Measurements from ENCODE around the gene LPP.

Gene LPP

DNA sequence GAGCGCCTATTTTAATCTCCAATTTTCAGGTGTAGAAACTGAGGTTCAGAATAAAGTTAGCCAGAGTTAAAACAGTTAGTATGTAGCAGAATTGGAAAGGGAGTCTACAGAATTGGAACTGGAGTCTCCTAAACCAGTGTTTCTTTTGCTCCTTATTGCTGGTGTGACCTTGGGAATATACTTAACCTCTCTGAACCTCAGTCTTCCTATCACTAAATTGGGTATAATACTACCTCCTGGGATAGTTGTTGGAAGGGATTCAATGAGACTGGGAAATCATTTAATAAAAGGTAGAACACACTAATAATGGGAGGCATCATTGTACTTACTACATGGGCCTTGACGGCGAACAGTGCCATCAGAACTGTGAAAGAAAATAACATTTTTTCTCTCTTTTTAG, 55.1 kb downstream of the LPP start:
- TF ChIP-seq, protein P1, sequence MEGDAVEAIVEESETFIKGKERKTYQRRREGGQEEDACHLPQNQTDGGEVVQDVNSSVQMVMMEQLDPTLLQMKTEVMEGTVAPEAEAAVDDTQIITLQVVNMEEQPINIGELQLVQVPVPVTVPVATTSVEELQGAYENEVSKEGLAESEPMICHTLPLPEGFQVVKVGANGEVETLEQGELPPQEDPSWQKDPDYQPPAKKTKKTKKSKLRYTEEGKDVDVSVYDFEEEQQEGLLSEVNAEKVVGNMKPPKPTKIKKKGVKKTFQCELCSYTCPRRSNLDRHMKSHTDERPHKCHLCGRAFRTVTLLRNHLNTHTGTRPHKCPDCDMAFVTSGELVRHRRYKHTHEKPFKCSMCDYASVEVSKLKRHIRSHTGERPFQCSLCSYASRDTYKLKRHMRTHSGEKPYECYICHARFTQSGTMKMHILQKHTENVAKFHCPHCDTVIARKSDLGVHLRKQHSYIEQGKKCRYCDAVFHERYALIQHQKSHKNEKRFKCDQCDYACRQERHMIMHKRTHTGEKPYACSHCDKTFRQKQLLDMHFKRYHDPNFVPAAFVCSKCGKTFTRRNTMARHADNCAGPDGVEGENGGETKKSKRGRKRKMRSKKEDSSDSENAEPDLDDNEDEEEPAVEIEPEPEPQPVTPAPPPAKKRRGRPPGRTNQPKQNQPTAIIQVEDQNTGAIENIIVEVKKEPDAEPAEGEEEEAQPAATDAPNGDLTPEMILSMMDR (IDR thresholded peaks at IDR 0.05; ENCODE audit: control extremely low read depth, extremely low read depth, low read depth, missing control alignments), result no peak
- ChIA-PET CTCF (no interaction called here), POLR2A (no interaction called here)
- DNase-seq (ENCODE audit: extremely low spot score), result no peak

DNA sequence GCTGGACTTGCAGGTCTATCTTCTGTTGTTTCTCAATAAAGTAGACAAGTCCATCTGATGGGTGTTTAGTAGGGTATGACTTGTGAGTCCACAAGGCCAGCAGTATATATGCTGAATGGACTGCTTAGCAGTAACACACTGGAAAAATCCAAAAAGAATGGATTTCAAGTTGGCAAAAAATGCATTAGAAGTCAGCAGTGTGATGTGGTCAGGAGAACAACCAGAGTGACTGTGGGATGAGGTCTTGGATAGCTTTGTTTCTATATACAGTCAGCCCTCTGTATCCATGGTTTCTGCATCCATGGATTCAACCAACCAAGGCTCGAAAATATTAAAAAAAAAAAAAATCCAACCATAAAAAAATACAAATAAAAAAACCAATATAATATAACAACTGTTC, 55.8 kb downstream of the LPP start:
- DNase-seq (ENCODE audit: extremely low spot score), result no peak
- TF ChIP-seq, protein P1 (IDR thresholded peaks at IDR 0.05; ENCODE audit: control extremely low read depth, extremely low read depth, low read depth, missing control alignments), result no peak
- ChIA-PET CTCF (no interaction called here), POLR2A (no interaction called here)

DNA sequence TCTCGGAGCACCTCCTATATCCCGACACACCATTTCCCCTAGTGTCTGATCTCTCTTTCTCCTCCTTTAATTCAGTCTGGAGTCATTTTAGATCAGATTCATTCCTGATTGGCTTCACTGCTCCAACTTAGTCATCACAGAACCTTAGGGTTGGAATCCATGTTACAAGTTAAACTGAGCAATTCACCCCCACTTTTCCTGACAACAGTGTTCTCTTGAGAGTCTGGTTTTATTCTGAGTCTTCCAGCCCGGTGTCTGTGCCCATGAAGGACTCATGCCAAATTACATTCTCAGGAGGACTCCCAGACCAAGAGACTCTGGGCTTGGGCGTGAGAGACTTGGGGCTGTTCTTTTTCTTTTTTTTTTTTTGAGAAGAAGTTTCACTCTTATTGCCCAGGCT, 57.5 kb downstream of the LPP start:
- ChIA-PET CTCF (interaction anchor here (1.3 kb wide), 1 partner anchor 10 kb away, joined by 3 read pairs; no protein-coding TSS in a partner anchor), POLR2A (no interaction called here)
- DNase-seq (ENCODE audit: extremely low spot score), result no peak
- TF ChIP-seq, protein P1 (IDR thresholded peaks at IDR 0.05; ENCODE audit: control extremely low read depth, extremely low read depth, low read depth, missing control alignments), result no peak

DNA sequence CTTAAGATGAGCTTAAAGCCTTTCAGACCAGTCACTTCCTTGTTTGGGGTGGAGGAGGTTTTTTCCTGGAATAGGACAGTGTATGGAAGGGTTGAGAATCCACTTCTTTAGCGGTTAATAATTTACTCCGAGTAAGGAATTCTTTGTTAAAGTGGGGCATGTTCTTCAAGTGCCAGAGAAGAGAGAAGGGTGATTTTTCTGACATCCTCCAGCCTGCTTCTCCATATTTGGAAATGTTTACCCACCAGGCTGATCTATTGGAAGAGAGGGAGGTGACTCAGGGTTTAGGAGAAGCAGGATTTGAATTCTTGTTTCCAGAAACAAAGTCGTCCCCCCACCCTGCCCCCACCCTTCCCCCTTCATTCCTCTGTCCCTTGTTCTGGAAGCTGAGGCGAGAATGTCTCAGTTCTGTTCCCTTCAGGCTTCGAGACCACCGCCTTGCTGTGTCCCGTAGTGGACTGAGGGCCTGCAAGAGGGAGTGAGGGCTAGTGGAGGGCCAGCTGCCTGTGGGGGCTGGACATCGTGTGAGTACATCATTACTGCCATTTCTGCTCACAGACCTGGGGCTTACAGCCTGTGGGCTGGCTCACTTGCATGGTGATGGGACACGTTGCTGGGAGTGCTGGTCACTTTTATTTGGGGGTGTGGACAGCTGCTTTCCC, 58.5 kb downstream of the LPP start:
- DNase-seq (ENCODE audit: extremely low spot score), result no peak
- ChIA-PET CTCF (interaction anchor here (1.2 kb wide), 1 partner anchor 12 kb away, joined by 4 read pairs; no protein-coding TSS in a partner anchor), POLR2A (no interaction called here)
- TF ChIP-seq, protein P1 (IDR thresholded peaks at IDR 0.05; ENCODE audit: control extremely low read depth, extremely low read depth, low read depth, missing control alignments), result no peak

DNA sequence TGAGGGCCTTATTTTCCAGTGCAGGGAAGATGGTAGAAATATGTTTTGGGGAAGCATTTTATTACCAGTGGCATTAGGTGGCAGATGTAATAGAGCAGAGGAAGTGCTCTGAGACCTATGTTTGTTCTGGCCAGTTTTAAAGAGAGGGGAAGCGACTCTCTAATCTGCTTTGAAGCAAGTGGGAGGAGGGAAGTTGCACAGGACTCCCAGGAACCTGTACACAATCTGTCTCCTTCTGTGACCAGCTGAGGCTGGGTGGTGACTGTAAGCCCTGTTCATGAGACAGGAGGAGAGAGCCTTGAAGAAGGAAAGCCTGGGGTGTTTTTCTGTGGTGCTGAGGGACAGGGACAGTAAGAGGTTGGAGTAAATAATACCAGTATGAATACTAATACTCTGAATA, 60.5 kb downstream of the LPP start:
- no peak for DNase-seq (ENCODE audit: extremely low spot score)
- ChIA-PET CTCF (no interaction called here), POLR2A (no interaction called here)
- TF ChIP-seq, protein P1 (IDR thresholded peaks at IDR 0.05; ENCODE audit: control extremely low read depth, extremely low read depth, low read depth, missing control alignments), result no peak

DNA sequence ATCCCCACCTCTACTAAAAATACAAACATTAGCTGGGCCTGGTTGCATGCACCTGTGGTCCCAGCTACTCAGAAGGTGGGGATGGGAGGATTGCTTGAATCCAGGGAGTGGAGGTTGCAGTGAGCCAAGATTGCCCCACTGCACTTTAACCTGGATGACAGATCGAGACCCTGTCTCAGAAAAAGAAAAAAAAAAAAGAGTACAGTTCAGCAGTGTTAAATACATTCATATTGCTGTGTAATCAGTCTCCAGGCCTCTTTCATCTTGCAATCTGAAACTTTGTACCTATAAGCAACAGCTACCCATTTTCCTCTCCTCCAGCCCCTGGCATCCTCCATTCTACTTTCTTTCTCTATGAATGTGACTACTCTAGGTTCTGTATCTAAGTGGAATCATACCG, 61.2 kb downstream of the LPP start:
- ChIA-PET POLR2A (no interaction called here), CTCF (no interaction called here)
- TF ChIP-seq, protein P1 (IDR thresholded peaks at IDR 0.05; ENCODE audit: control extremely low read depth, extremely low read depth, low read depth, missing control alignments), result no peak
- no peak for DNase-seq (ENCODE audit: extremely low spot score)
